Endodermal cell (in vitro differentiated cells): ENCODE data around the gene CYP2A13. TPM values are rescaled to one million over a fixed set of nuclear protein-coding genes. Genes with fewer than 3 reads are reported as not detected.
A peak's percentile ranks its signal among the peaks of the same experiment; 100 is the strongest.
"Not testable (repeated sequence)": the region's sequence is repeated elsewhere in the genome, so short reads cannot be mapped to it uniquely, and the experiment has no call there.

Experiments
- DNase-seq: peaks from one replicate; pipeline ENCODE4 v3.0.0-alpha.2; 2017
- H3K27ac ChIP-seq: 2 replicates; pipeline ENCODE4 v1.5.1; 2013; ENCODE audit warnings: mild to moderate bottlenecking, low read depth, low read length, moderate library complexity
- H3K27me3 ChIP-seq: 2 replicates; pipeline ENCODE4 v1.6.1; 2013; ENCODE audit warnings: mild to moderate bottlenecking, low read length, moderate library complexity; ENCODE audit not compliant: insufficient read depth, control insufficient read depth, poor library complexity, severe bottlenecking
- H3K36me3 ChIP-seq: 2 replicates; pipeline ENCODE4 v1.7.0; 2013; ENCODE audit warnings: mild to moderate bottlenecking, low read length, moderate library complexity; ENCODE audit not compliant: control insufficient read depth, insufficient read depth
- H3K4me1 ChIP-seq: one replicate; pipeline ENCODE4 v1.7.0; 2013; ENCODE audit warnings: low read length; ENCODE audit not compliant: control insufficient read depth, insufficient read depth
- H3K4me3 ChIP-seq: 2 replicates; pipeline ENCODE4 v1.5.1; 2013; ENCODE audit warnings: mild to moderate bottlenecking, low read length, moderate library complexity
- H3K9ac ChIP-seq: 2 replicates; pipeline ENCODE4 v1.6.1; 2013; ENCODE audit warnings: mild to moderate bottlenecking, low read length, moderate library complexity; ENCODE audit not compliant: poor library complexity, severe bottlenecking; ENCODE audit errors: extremely low read depth
- H3K9me3 ChIP-seq: 2 replicates; pipeline ENCODE4 v1.6.1; 2013; ENCODE audit warnings: mild to moderate bottlenecking, low read length, moderate library complexity; ENCODE audit not compliant: control insufficient read depth
- H3K27ac Mint-ChIP-seq: 2 replicates; pipeline ENCODE4 v1.8.0; 2020; ENCODE audit warnings: mixed read lengths
- H3K27me3 Mint-ChIP-seq: 2 replicates; pipeline ENCODE4 v1.8.0; 2021; ENCODE audit warnings: mild to moderate bottlenecking, mixed read lengths; ENCODE audit not compliant: insufficient read depth
- H3K36me3 Mint-ChIP-seq: 2 replicates; pipeline ENCODE4 v1.8.0; 2020; ENCODE audit warnings: low read depth, mixed read lengths
- H3K4me1 Mint-ChIP-seq: 2 replicates; pipeline ENCODE4 v1.8.0; 2020; ENCODE audit warnings: mixed read lengths
- H3K4me3 Mint-ChIP-seq: 2 replicates; pipeline ENCODE4 v1.8.0; 2020; ENCODE audit warnings: mild to moderate bottlenecking, moderate library complexity, mixed read lengths
- H3K9me3 Mint-ChIP-seq: 2 replicates; pipeline ENCODE4 v1.8.0; 2020; ENCODE audit warnings: mild to moderate bottlenecking, mixed read lengths
- CTCF ChIP-seq: fragments of 200-600 bp; sonication (generic); conservative IDR thresholded peaks from 2 replicates; pipeline ENCODE4 v1.5.0; 2021; ENCODE audit warnings: antibody characterized with exemption, mild to moderate bottlenecking
- WGBS, 2 experiments: methylation state at CpG; one replicate each; pipeline versions ENCODE4 v1.1.5 to v1.1.7; 2013; ENCODE audit warnings: missing lambda C conversion rate in 2 of 2, mixed read lengths in 1 of 2; ENCODE audit not compliant: insufficient coverage in 1 of 2, insufficient read length in 1 of 2; 5-methylcytosine and 5-hydroxymethylcytosine counted together
- total RNA-seq, 2 donors: library from RNA; stranded (reverse); fragmentation: NEBNext Ultra II Directional in 1 of 2; extraction: Animal tissue kit (Norgen Biotek cat#: 25700) in 1 of 2; gene quantifications; 2 replicates in 1 of 2; 3 replicates in 1 of 2; pipeline ENCODE4 v1.2.1, GENCODE V29; 2021

CYP2A13 gene
- total RNA-seq, 2 donors from 2014 or later, result not detected

GRCh38 chr19:41053331-41053730 is 34.9 kb upstream of the CYP2A13 start:
- not testable (repeated sequence) for H3K9me3 ChIP-seq, H3K27ac ChIP-seq, H3K9ac ChIP-seq, H3K9me3 Mint-ChIP-seq, H3K36me3 ChIP-seq, DNase-seq, H3K4me1 Mint-ChIP-seq, H3K27ac Mint-ChIP-seq, H3K4me3 Mint-ChIP-seq, H3K4me1 ChIP-seq, H3K27me3 ChIP-seq, H3K4me3 ChIP-seq, H3K36me3 Mint-ChIP-seq
- peaks cover 40% of the 10 kb centered on the region for H3K27me3 Mint-ChIP-seq
- WGBS, 2 experiments, result 86 to 87% methylated on average over 9 to 10 of the region's 10 CpGs

GRCh38 chr19:41064974-41065569 is 23.2 kb upstream of the CYP2A13 start:
- Histone ChIP-seq H3K4me3 (no peak overlapping the region), H3K27ac (no peak overlapping the region), H3K4me1 (no peaks in the 10 kb centered on the region), H3K36me3 (no peaks in the 10 kb centered on the region), H3K27me3 (peaks cover 41% of the 10 kb centered on the region), H3K9me3 (no peaks in the 10 kb centered on the region), H3K9ac (no peak overlapping the region)
- no peak overlapping the region for H3K4me3 Mint-ChIP-seq
- TF ChIP-seq CTCF, result no peak
- no peak overlapping the region for H3K27ac Mint-ChIP-seq
- DNase-seq, result peak; percentile 63
- H3K4me1 Mint-ChIP-seq, result no peaks in the 10 kb centered on the region
- H3K36me3 Mint-ChIP-seq, result no peaks in the 10 kb centered on the region
- no peaks in the 10 kb centered on the region for H3K9me3 Mint-ChIP-seq
- H3K27me3 Mint-ChIP-seq, result peaks cover 32% of the 10 kb centered on the region
- 73 to 76% methylated on average over 6 to 7 of the region's 7 CpGs for WGBS, 2 experiments

GRCh38 chr19:41076286-41076685 is 12.0 kb upstream of the CYP2A13 start:
- Histone ChIP-seq H3K36me3 (no peaks in the 10 kb centered on the region), H3K9ac (no peak overlapping the region), H3K4me3 (no peak overlapping the region), H3K27me3 (peaks cover 14% of the 10 kb centered on the region), H3K27ac (no peak overlapping the region), H3K4me1 (no peaks in the 10 kb centered on the region), H3K9me3 (peaks cover 8% of the 10 kb centered on the region)
- peaks cover 7% of the 10 kb centered on the region for H3K9me3 Mint-ChIP-seq
- H3K4me3 Mint-ChIP-seq, result no peak overlapping the region
- no peak overlapping the region for H3K27ac Mint-ChIP-seq
- no peak for DNase-seq
- peaks cover 89% of the 10 kb centered on the region for H3K27me3 Mint-ChIP-seq
- H3K36me3 Mint-ChIP-seq, result peaks cover 2% of the 10 kb centered on the region
- no peaks in the 10 kb centered on the region for H3K4me1 Mint-ChIP-seq
- whole genome bisulfite sequencing, 2 experiments, result 95 to 98% methylated on average over 3 of the region's 3 CpGs
- no peak for TF ChIP-seq CTCF

GRCh38 chr19:41083516-41083915 is 4.7 kb upstream of the CYP2A13 start:
- Mint-ChIP-seq H3K4me3 (no peak overlapping the region), H3K27me3 (peaks cover 96% of the 10 kb centered on the region), H3K4me1 (peaks cover 12% of the 10 kb centered on the region), H3K27ac (no peak overlapping the region), H3K36me3 (peaks cover 2% of the 10 kb centered on the region), H3K9me3 (peaks cover 9% of the 10 kb centered on the region)
- Histone ChIP-seq H3K36me3 (no peaks in the 10 kb centered on the region), H3K27me3 (peaks cover 74% of the 10 kb centered on the region), H3K9me3 (peaks cover 8% of the 10 kb centered on the region), H3K4me1 (no peaks in the 10 kb centered on the region), H3K4me3 (no peak overlapping the region), H3K27ac (no peak overlapping the region), H3K9ac (no peak overlapping the region)
- 91% methylated on average over 2 of the region's 2 CpGs; no CpG with 5 or more reads in 1 of the 2 experiments for WGBS, 2 experiments
- DNase-seq, result no peak
- no peak for TF ChIP-seq CTCF
